ENCODE results near the gene ATXN1. TPM values are rescaled to one million over a fixed set of nuclear protein-coding genes. Genes with fewer than 3 reads are reported as not detected.

The ATXN1 gene
- total RNA-seq, 1 donor from 2014 or later, result 6.1 TPM

DNA sequence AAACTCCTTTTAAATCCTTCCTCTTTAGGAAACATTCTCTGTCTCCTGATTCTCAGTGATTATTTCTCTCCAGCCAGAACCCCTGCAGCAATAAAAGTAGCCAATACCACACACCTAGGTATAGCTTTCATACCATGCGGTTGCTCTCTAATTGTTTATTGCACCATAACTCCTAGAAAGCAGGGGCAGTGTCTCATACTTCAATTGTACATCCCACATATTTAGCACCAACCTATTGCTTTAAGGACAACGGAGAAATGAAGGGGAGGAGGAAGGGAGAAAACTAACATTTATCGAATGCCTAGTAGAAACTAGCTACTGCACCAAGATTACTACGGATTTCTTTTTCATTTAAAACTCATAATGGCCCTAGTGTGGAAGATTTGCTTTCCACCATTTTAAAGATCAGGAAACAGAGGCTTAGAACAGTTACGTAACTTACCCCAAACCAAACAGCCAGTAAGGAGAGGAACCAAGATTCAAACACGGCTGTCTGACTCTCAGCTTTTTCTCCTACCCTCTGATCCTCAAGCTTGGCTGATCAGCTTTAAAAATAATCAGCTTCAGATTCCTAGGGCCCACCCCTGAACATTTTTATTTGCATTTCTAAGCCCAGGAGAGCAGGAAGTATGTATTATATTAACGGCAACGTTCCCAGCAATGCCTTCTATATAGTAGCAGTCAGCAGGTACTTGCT, 43.4 kb upstream of the ATXN1 start:
- DNase-seq (ENCODE audit: low read depth), result no peak
- TF ChIP-seq, protein P1, sequence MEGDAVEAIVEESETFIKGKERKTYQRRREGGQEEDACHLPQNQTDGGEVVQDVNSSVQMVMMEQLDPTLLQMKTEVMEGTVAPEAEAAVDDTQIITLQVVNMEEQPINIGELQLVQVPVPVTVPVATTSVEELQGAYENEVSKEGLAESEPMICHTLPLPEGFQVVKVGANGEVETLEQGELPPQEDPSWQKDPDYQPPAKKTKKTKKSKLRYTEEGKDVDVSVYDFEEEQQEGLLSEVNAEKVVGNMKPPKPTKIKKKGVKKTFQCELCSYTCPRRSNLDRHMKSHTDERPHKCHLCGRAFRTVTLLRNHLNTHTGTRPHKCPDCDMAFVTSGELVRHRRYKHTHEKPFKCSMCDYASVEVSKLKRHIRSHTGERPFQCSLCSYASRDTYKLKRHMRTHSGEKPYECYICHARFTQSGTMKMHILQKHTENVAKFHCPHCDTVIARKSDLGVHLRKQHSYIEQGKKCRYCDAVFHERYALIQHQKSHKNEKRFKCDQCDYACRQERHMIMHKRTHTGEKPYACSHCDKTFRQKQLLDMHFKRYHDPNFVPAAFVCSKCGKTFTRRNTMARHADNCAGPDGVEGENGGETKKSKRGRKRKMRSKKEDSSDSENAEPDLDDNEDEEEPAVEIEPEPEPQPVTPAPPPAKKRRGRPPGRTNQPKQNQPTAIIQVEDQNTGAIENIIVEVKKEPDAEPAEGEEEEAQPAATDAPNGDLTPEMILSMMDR (conservative IDR thresholded peaks at IDR 0.05; ENCODE audit: low read depth, low read length), result no peak
- no peak overlapping the region for H3K4me3 ChIP-seq (ENCODE audit: low read depth, low read length)

DNA sequence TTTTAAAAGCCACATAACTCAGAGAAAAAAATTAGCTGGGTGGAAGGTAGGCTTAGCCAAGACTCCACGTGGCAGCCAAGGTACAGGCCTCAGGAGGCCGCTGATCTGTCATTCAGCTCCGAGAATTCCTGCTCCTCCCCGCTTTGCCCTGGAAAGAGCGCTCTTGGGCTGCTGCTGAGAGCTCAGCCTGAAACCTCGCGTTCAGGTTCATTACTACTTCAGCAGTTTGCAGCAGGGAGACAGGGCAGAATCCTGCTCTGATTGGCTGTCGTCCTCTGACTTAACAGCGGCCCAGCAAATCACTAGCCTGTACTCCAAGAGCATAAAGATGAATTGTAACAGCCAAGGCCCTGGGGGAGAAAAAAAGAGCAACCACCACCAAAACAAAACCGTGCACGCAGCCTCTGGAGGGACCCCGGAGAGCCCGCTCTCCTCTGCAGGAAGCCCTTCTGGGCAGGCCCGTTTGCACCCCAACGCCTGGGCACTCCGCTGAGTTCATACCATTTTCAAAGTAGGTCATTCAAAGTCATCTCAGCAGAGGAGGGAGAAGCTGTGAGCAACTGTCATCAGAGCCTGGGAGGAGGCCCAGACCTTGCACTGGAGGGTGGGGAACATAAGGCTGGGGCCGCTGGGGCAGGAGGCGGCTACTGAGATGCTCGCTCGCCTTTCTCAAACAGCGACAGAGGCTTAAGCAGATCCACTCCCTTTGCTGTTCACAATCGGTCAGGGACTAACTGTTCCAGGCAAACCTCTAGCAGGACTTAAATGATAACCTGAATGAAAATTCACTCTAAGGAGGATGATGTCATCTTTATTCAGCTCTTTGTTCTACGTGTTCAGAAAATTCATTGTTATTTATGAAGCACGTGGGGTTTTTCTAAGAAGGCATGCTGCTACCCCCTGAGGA, 42.3 kb upstream of the ATXN1 start:
- TF ChIP-seq, protein P1 (conservative IDR thresholded peaks at IDR 0.05; ENCODE audit: low read depth, low read length), result peak; percentile 13
- peak; percentile 15 for DNase-seq (ENCODE audit: low read depth)
- H3K4me3 ChIP-seq (ENCODE audit: low read depth, low read length), result peak overlapping the region; percentile 18

DNA sequence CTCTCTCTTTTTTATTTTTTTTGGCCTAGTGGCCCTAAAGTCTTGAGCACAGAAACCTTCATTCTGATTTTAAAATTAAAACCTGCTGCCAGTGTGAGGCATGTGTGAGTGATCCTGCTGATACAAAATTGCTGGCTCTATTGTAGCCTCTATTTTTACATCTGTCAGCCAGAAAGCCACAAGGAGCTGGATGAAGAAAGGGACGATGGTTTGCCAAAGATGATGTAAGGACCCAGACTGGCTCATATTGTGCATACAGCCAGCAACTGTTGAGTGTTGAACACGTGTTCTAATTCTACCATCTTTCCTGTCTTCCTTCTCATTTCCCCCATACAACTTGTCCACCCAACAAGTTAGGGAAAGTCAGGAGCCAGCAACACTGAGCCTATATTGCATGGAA, 40.8 kb upstream of the ATXN1 start:
- DNase-seq (ENCODE audit: low read depth), result no peak
- no peak overlapping the region for H3K4me3 ChIP-seq (ENCODE audit: low read depth, low read length)
- TF ChIP-seq, protein P1 (conservative IDR thresholded peaks at IDR 0.05; ENCODE audit: low read depth, low read length), result no peak

DNA sequence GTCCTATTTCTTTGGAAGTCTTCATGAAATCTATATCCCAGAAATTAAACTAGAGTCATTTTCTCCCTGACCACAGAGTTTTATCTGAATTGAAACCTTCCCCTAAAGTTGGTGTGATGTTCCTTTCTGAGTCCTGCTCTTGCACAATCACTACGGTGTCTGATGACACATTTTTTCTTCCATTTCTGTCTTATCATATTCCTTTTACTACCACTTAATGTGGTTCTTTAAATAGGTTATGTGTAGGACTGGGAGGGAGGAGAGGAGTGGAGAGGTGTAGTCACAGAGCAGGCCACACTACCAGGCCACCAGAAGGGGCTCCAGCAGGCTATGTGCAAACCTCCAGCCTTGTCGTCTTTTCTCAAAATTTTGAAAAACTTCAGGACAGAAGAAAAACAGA, 39.7 kb upstream of the ATXN1 start:
- DNase-seq (ENCODE audit: low read depth), result no peak
- no peak overlapping the region for H3K4me3 ChIP-seq (ENCODE audit: low read depth, low read length)
- TF ChIP-seq, protein P1 (conservative IDR thresholded peaks at IDR 0.05; ENCODE audit: low read depth, low read length), result no peak

DNA sequence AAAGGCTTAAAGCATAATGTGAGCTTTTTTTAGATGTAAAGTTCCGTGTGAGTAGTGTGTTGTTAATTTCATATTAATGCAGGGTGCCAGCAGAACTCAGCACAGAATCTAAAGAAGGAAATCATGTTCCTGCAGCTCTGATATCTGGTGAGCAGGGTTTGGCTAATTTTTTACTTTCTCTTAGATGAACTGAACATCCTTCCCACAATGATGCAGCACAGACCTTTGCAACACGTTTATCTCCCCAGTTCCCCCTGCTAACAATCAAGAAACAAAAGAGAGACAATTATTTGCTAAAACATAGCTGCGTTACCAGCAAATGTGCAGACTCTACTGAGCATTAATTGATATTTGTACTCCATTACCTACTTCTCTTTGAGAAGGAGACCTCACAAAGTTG, 39.1 kb upstream of the ATXN1 start:
- H3K4me3 ChIP-seq (ENCODE audit: low read depth, low read length), result no peak overlapping the region
- TF ChIP-seq, protein P1 (conservative IDR thresholded peaks at IDR 0.05; ENCODE audit: low read depth, low read length), result no peak
- no peak for DNase-seq (ENCODE audit: low read depth)

DNA sequence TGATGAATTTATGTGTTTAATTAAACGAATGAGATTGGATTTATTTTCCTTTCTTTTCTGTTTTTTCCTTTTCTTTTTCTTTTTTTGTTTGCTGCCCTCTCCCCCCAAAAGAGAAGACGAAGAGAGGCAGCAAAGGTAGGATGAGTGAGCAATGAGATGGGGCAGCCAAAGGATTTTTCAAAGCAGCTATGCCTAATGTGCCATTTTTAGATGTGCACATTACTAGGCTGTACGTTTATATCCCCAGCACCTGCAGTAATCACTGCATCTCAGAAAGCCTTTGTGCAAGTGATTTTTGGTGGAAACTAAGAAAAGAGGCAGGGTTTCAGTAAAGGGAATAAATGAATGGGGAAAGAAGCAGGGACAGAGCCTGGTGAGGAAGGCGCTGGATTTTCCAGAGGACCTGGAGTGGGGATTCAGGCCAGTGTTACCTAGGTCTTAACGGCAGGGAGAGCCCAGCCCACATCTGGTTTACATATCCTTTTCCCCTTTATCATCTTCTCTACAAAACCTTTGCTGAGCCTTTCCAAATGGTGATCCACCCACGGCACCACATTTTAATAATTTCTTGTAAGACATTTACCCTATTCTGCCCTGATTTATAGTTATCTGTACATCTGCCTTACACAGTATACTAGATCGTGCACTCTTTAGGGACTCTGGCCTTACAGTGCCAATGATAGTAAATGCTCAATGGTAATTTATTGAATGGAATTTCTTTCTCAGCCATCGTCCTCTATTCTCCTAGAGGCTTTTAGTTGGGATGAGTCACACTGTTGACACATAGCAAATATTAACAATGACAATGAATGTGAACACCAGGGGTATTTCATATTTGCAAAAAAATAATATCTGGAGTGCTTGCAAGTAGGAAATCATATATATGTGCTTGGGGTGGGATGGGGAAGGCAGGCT, 38.3 kb upstream of the ATXN1 start:
- no peak overlapping the region for H3K4me3 ChIP-seq (ENCODE audit: low read depth, low read length)
- TF ChIP-seq, protein P1 (conservative IDR thresholded peaks at IDR 0.05; ENCODE audit: low read depth, low read length), result no peak
- DNase-seq (ENCODE audit: low read depth), result no peak

All from epithelial cell of proximal tubule (primary cell).